ENCODE data around the gene PPRC1. TPM values are rescaled to one million over a fixed set of nuclear protein-coding genes. Genes with fewer than 3 reads are reported as not detected.
A peak's percentile ranks its signal among the peaks of the same experiment; 100 is the strongest.

Gene PPRC1
- total RNA-seq, 1 experiment from 2014 or later = 87.9 TPM

GRCh38 chr10:102146971-102147428 is 14.2 kb downstream of the PPRC1 start:
- H3K9me3 ChIP-seq (ENCODE audit: control insufficient read depth, insufficient read depth, low read depth, low read length) = no peaks in the 10 kb centered on the region
- CTCF ChIA-PET = no interaction called here
- in situ Hi-C loops (cut with HindIII; ENCODE audit: low pct_unique_long_range_greater_than_20kb, low sequenced_read_pairs) (no loop called here), intact Hi-C loops (cut with micrococcal nuclease; ENCODE audit: unreplicated experiment) (no loop called here)
- DNase-seq (ENCODE audit: low read depth, low spot score) (no peak), ATAC-seq (no peak)
- peak; percentile 40; the same call in 1 of the 2 replicates for TF ChIP-seq POLR2AphosphoS5 (IDR thresholded peaks at IDR 0.05; ENCODE audit: low read depth, low read length)
- no peak for TF ChIP-seq SIN3A (IDR thresholded peaks at IDR 0.05; ENCODE audit: borderline replicate concordance, insufficient read depth, low read depth, low read length)
- H3K4me3 ChIP-seq (ENCODE audit: low read depth in 2 of 2, low read length in 2 of 2) = no peak overlapping the region
- H3K27ac ChIP-seq (ENCODE audit: low read length) = no peak overlapping the region
- POLR2A ChIA-PET = interaction anchor here (0.6 kb wide), 1 partner anchor 99 kb away, joined by 15 read pairs; no protein-coding TSS in a partner anchor
- no TSS peak for BruUV-seq (replicated peaks)
- peaks cover 36% of the 10 kb centered on the region for H3K36me3 ChIP-seq (ENCODE audit: control insufficient read depth, insufficient read depth, low read length)
- no peaks in the 10 kb centered on the region for H3K27me3 ChIP-seq (ENCODE audit: control insufficient read depth, insufficient read depth, low read length)
- peaks cover 21% of the 10 kb centered on the region for H3K4me1 ChIP-seq (ENCODE audit: control insufficient read depth, insufficient read depth, low read length)

GRCh38 chr10:102147561-102147960 is 14.7 kb downstream of the PPRC1 start:
- in situ Hi-C loops (cut with HindIII; ENCODE audit: low pct_unique_long_range_greater_than_20kb, low sequenced_read_pairs) (no loop called here), intact Hi-C loops (cut with micrococcal nuclease; ENCODE audit: unreplicated experiment) (no loop called here)
- Histone ChIP-seq H3K4me1 (ENCODE audit: control insufficient read depth, insufficient read depth, low read length) (peaks cover 21% of the 10 kb centered on the region), H3K27ac (ENCODE audit: low read length) (no peak overlapping the region), H3K9me3 (ENCODE audit: control insufficient read depth, insufficient read depth, low read depth, low read length) (no peaks in the 10 kb centered on the region), H3K4me3 (ENCODE audit: low read depth in 2 of 2, low read length in 2 of 2) (no peak overlapping the region), H3K27me3 (ENCODE audit: control insufficient read depth, insufficient read depth, low read length) (no peaks in the 10 kb centered on the region), H3K36me3 (ENCODE audit: control insufficient read depth, insufficient read depth, low read length) (peaks cover 39% of the 10 kb centered on the region)
- TF ChIP-seq, protein P1, sequence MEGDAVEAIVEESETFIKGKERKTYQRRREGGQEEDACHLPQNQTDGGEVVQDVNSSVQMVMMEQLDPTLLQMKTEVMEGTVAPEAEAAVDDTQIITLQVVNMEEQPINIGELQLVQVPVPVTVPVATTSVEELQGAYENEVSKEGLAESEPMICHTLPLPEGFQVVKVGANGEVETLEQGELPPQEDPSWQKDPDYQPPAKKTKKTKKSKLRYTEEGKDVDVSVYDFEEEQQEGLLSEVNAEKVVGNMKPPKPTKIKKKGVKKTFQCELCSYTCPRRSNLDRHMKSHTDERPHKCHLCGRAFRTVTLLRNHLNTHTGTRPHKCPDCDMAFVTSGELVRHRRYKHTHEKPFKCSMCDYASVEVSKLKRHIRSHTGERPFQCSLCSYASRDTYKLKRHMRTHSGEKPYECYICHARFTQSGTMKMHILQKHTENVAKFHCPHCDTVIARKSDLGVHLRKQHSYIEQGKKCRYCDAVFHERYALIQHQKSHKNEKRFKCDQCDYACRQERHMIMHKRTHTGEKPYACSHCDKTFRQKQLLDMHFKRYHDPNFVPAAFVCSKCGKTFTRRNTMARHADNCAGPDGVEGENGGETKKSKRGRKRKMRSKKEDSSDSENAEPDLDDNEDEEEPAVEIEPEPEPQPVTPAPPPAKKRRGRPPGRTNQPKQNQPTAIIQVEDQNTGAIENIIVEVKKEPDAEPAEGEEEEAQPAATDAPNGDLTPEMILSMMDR (IDR thresholded peaks at IDR 0.05) = no peak
- no peak for TF ChIP-seq TCF7L2 (IDR thresholded peaks at IDR 0.05; ENCODE audit: low read depth, low read length)
- TF ChIP-seq SIN3A (IDR thresholded peaks at IDR 0.05; ENCODE audit: borderline replicate concordance, insufficient read depth, low read depth, low read length) = no peak
- TF ChIP-seq POLR2AphosphoS5 (IDR thresholded peaks at IDR 0.05; ENCODE audit: low read depth, low read length) = no peak
- TF ChIP-seq REST (IDR thresholded peaks at IDR 0.05; ENCODE audit: insufficient read depth in 1 of 2, low read depth in 2 of 2, low read length in 1 of 2) = no peak
- DNase-seq (ENCODE audit: low read depth, low spot score) = no peak
- no TSS peak for BruUV-seq (replicated peaks)
- ATAC-seq = no peak
- POLR2A ChIA-PET = no interaction called here
- CTCF ChIA-PET = no interaction called here

DNA sequence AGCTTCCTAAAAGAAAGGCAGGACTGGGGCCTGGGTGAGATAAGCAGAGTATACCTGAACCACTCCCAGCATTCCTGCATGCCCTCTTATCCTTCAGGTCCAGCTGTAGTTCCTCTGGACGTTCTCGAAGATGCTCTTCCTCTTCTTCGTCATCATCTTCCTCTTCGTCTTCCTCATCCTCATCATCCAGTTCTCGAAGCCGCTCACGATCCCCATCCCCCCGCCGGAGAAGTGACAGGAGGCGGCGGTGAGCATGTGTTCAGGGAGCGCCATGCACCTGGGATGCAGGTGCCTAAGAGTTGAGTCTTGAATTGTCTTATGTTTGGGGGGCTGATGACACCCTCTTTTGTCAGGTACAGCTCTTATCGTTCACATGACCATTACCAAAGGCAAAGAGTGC is 15.4 kb downstream of the PPRC1 start:
- no peaks in the 10 kb centered on the region for H3K27me3 ChIP-seq (ENCODE audit: control insufficient read depth, insufficient read depth, low read length)
- TF ChIP-seq SIN3A (IDR thresholded peaks at IDR 0.05; ENCODE audit: borderline replicate concordance, insufficient read depth, low read depth, low read length) = no peak
- TF ChIP-seq REST (IDR thresholded peaks at IDR 0.05; ENCODE audit: insufficient read depth in 1 of 2, low read depth in 2 of 2, low read length in 1 of 2) = no peak
- 0 out of 2 replicates have a peak, but pooled peaks have one; percentile 21 for TF ChIP-seq POLR2AphosphoS5 (IDR thresholded peaks at IDR 0.05; ENCODE audit: low read depth, low read length)
- POLR2A ChIA-PET = no interaction called here
- in situ Hi-C loops (cut with HindIII; ENCODE audit: low pct_unique_long_range_greater_than_20kb, low sequenced_read_pairs) (no loop called here), intact Hi-C loops (cut with micrococcal nuclease; ENCODE audit: unreplicated experiment) (no loop called here)
- H3K9me3 ChIP-seq (ENCODE audit: control insufficient read depth, insufficient read depth, low read depth, low read length) = no peaks in the 10 kb centered on the region
- DNase-seq (ENCODE audit: low read depth, low spot score) = no peak
- CTCF ChIA-PET = no interaction called here
- no peak for ATAC-seq
- peaks cover 21% of the 10 kb centered on the region for H3K4me1 ChIP-seq (ENCODE audit: control insufficient read depth, insufficient read depth, low read length)
- H3K4me3 ChIP-seq (ENCODE audit: low read depth in 2 of 2, low read length in 2 of 2) = no peak overlapping the region
- peaks cover 46% of the 10 kb centered on the region for H3K36me3 ChIP-seq (ENCODE audit: control insufficient read depth, insufficient read depth, low read length)
- BruUV-seq (replicated peaks) = no TSS peak
- H3K27ac ChIP-seq (ENCODE audit: low read length) = no peak overlapping the region
